HG03108 (cell line): Measurements from ENCODE around the gene TXNDC11.
"Not testable (repeated sequence)": the region's sequence is repeated elsewhere in the genome, so short reads cannot be mapped to it uniquely, and the experiment has no call there.

ENCODE experiments used
- ATAC-seq: cut with Tn5 transposase; IDR thresholded peaks from one replicate; pipeline ENCODE4 v1.9.1; 2021; ENCODE audit warnings: moderate library complexity; ENCODE audit not compliant: unreplicated experiment

Gene TXNDC11

GRCh38 chr16:11742536-11743307 lies at the start of gene TXNDC11:
TXNDC11 (minus strand) TSS chr16:11742857; CDS start chr16:11742730, 127 bp downstream.
- ATAC-seq, result peak; percentile 87

- no peak for ATAC-seq
These were observed 48.6 kb upstream of the TXNDC11 start for GRCh38 chr16:11791144-11791828.

- no peak for ATAC-seq
These were observed 46.3 kb upstream of the TXNDC11 start for GRCh38 chr16:11788914-11789313.

GRCh38 chr16:11784980-11785599 lies 42.4 kb upstream of the TXNDC11 start:
- ATAC-seq, result not testable (repeated sequence)

GRCh38 chr16:11784381-11784780 lies 41.7 kb upstream of the TXNDC11 start:
- ATAC-seq, result not testable (repeated sequence)

DNA sequence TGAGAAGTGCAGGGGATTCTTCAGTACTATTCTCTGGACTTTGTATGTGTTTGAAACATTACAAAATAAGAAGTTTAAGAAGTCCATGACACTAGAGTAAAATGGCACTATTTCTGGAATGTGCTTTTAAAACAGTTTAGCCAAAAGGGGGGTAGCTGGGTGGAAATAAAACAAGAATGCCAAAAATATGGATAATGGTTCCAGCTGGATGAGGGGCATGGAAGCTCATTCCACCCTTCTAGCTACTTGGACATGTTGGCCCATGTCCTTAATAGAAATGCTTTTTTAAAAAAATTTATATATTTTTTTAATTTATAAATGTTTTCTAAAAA lies 41.3 kb upstream of the TXNDC11 start:
- no peak for ATAC-seq

GRCh38 chr16:11783319-11784037 lies 40.8 kb upstream of the TXNDC11 start:
- ATAC-seq, result peak; percentile 42

- no peak for ATAC-seq
These were observed 39.1 kb upstream of the TXNDC11 start for GRCh38 chr16:11781773-11782172.

- ATAC-seq, result no peak
These were observed 38.5 kb upstream of the TXNDC11 start for GRCh38 chr16:11780991-11781680.

GRCh38 chr16:11779074-11779473 lies 36.4 kb upstream of the TXNDC11 start:
- ATAC-seq, result no peak

GRCh38 chr16:11774065-11774626 lies 31.5 kb upstream of the TXNDC11 start:
- no peak for ATAC-seq

- no peak for ATAC-seq
These were observed 26.2 kb upstream of the TXNDC11 start for GRCh38 chr16:11768849-11769248.

DNA sequence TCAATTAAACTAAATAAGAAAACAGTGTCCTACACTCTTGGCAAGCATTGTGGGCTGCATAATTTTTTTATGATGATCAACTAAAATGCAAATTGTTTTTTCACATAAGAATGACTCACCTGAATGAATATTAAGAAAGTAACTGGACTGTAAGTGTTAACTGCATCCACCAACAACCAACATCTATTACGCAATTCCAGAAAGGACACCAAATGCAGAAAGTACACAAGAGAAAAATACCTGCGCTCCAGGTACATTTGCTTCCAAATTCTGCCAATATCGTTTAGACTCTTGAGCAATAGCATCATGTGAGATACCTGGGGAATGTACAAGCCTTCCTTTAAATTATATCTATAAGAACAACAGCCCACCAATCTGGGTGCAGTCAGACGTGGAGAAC lies 19.8 kb upstream of the TXNDC11 start:
- no peak for ATAC-seq

- ATAC-seq, result no peak
These were observed 17.3 kb upstream of the TXNDC11 start for GRCh38 chr16:11759997-11760396.

GRCh38 chr16:11759163-11759834 lies 16.6 kb upstream of the TXNDC11 start:
- no peak for ATAC-seq

DNA sequence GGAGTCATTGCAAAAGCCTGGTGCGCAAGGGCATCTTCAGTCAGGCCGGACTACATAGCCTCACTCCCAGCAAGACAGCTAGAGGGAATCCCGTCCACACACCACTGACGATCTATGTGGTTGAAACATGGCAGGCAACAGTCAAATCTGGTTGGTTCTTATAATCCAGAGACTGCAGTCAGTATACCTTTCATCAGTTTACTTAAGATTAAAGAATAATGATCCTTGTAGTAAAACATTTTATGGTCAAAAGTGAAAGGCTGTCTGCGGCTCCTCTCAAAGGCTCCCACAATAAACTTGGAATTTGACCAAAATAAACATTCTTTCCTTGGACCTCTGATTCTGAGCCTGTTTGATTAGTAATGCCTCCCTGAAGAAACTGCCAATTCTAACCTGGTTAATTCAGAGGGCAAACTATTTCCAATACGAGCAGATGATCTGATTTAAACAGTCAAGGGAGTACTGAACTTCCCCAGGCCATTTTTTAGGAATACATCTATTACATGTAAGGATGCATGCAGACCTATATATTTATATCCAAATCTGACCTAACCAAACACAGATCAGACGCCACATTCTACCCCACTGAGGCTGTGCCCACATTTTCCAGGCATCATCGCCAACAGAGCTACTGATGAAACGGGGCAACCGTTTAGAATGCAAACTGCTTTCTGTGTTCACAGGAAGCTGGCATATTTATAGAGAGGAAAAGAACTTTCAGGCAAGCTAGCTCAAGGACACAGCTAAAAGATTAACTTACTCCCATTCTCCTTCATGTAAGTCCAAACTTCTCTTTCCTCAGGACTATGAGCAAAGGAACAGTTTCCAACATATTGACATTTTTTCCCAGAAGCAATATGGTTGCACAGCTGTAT lies 15.3 kb upstream of the TXNDC11 start:
- ATAC-seq, result no peak

DNA sequence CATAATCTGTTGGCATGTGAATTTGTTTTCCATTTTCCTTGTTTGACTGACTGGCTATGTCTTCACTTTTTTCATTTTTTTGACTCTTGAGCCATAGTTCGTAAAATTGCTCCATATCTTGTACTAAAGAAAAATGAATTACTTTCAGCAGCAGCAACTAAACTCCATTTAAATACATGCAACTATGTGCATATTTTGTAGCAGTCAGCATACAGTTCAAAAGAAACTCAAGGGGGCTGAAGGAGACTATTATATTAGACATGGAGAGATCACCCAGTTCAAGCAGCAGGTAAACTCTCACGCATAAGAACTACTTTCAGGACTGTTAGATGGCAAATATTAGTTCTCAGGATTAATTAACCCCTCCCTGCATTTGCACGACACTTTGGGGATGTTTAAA lies 13.6 kb upstream of the TXNDC11 start:
- no peak for ATAC-seq

- no peak for ATAC-seq
These were observed 12.5 kb upstream of the TXNDC11 start for GRCh38 chr16:11755022-11755760.
